Left colon (tissue), 2 donors: ENCODE measurements around the gene CYP4A11. TPM values are rescaled to one million over a fixed set of nuclear protein-coding genes. Genes with fewer than 3 reads are reported as not detected.
A peak's percentile ranks its signal among the peaks of the same experiment; 100 is the strongest.
"Not testable (repeated sequence)": the region's sequence is repeated elsewhere in the genome, so short reads cannot be mapped to it uniquely, and the experiment has no call there.

Experiments
- ATAC-seq: fragments of 200-7000 bp; cut with Tn5 transposase; one replicate; pipeline ENCODE4 v1.9.1; 2020; ENCODE audit warnings: mild to moderate bottlenecking, moderate library complexity
- DNase-seq, 2 donors: peaks; one replicate each; pipeline ENCODE4 v3.0.0-alpha.2; 2020
- intact Hi-C, 2 donors: fragments of 100-400 bp; cut with DNase I in 1 of 2; cut with micrococcal nuclease in 1 of 2; formaldehyde crosslinking; loops; one replicate each; pipeline versions ENCODE4 v1.11.2 to v1.14.0; 2022; cut with DNase I, micrococcal nuclease
- total RNA-seq, 2 donors: library from RNA; stranded (reverse); fragmentation: NEBNext Ultra II Directional; extraction: Animal tissue kit (Norgen Biotek cat#: 25700); gene quantifications; one replicate each; pipeline ENCODE4 v1.2.1, GENCODE V29; 2021
- donor health status: DM: no; HTN: no; CAD: no.
- donor health status: DM: yes; HTN: yes; CAD: no.

The CYP4A11 gene
- total RNA-seq, 2 donors from 2014 or later: not detected

DNA sequence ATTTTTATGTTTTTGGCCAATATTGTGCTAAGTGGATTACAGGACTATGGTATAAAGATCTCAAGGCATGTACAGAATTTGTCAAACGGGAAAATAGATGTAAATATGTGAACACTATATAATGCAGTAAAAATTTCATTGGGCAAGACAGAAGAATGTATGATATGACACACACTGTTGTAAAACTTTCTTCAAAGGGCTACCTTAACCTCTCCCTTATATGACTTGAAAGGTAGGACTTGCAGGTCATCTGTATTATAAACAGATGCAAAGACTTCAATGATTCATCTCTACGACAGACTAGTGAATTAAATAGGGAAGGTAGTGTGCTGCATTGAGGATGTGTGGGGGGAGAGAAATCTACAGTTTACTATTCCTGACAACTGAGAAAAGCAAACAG lies 9.3 kb downstream of the CYP4A11 start:
- DNase-seq, intact Hi-C loops: not testable (repeated sequence)
- ATAC-seq: peak; percentile 82

GRCh38 chr1:46931151-46931550 lies 10.1 kb downstream of the CYP4A11 start:
- ATAC-seq (no peak), DNase-seq (no peak)
- intact Hi-C loops: no loop called here

DNA sequence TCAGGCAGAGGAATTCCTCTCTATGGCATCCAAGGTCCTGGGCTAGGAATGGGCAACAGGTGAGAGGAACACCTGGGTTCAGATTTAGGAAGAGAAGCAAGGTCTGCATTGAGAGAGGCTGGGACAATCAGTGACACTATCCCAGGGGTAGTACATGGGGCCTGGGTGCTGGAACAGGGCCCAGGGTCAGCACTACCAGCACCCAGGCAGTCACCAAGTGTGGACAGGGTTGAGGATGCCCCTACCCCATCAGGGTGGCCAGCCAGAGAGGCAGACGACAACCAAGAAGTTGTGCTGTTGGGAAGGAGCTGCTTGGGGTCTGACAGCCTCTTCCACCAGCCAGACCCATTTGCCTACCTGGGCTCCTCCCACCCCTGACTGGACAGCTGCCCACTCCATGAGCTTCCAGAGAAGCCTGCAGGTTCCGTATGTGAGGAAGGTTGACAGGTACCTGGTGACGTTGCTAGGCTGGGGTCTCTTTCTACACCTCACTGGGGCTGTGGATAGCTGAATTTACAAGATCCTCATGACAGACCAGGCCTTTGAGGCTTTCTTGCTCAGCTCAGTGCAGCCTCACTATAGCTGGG lies 13.9 kb downstream of the CYP4A11 start:
- no peak for DNase-seq
- ATAC-seq: no peak

DNA sequence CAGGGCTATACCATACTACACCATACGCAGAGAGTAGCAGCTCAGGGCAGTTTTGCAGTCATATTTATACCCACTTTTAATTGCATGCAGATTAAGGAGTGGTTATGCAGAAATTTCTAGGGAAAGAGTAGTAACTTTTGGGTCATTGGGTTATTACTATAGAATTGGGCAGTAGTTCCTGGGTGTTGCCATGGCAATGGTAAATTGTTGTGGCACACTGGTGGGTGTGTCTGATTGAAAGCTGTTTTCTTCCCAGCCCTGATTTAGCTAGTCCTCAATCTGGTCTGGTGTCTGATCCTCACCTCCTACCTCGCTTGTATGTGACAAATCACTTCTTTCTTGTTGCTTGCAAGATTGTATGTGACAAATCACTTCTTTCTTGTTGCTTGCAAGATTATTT lies 30.5 kb downstream of the CYP4A11 start:
- intact Hi-C loops: no loop called here
- ATAC-seq (no peak), DNase-seq (no peak)

More for the DNA sequence above, 13.9 kb downstream of the CYP4A11 start:
- intact Hi-C loops: no loop called here

GRCh38 chr1:46903481-46903880 lies 37.8 kb downstream of the CYP4A11 start:
- DNase-seq: no peak
- intact Hi-C loops: no loop called here
- no peak for ATAC-seq

- DNase-seq: no peak
- no peak for ATAC-seq
- intact Hi-C loops: no loop called here
These were observed 40.9 kb downstream of the CYP4A11 start for GRCh38 chr1:46900401-46900800.

GRCh38 chr1:46881656-46882055 lies 59.6 kb downstream of the CYP4A11 start:
- ATAC-seq, DNase-seq, intact Hi-C loops: not testable (repeated sequence)

Other genes starting within 250 kb of the CYP4A11 start
- 100 to 1,000 TPM; 114 to 138 TPM for gene EFCAB14, start 222.4 kb downstream of the CYP4A11 start, total RNA-seq
- 1 to 10 TPM; 2.1 to 2.9 TPM for gene CYP4B1, start 142.4 kb downstream of the CYP4A11 start, total RNA-seq
- 1 to 10 TPM; 1.1 to 2.2 TPM for gene CYP4X1, start 82.2 kb upstream of the CYP4A11 start, total RNA-seq
- under 1 TPM in 1 of 2 donors, not detected in 1; 0.14 TPM for gene CYP4Z1, start 125.8 kb upstream of the CYP4A11 start, total RNA-seq
- gene CYP4A22, start 196.0 kb upstream of the CYP4A11 start, total RNA-seq: not detected
- gene PDZK1IP1, start 248.6 kb upstream of the CYP4A11 start, total RNA-seq: 100 to 1,000 TPM in 1 of 2 donors, 10 to 100 TPM in 1; 32.4 to 107 TPM